Measurements from ENCODE around the gene CUL2.

The CUL2 gene

DNA sequence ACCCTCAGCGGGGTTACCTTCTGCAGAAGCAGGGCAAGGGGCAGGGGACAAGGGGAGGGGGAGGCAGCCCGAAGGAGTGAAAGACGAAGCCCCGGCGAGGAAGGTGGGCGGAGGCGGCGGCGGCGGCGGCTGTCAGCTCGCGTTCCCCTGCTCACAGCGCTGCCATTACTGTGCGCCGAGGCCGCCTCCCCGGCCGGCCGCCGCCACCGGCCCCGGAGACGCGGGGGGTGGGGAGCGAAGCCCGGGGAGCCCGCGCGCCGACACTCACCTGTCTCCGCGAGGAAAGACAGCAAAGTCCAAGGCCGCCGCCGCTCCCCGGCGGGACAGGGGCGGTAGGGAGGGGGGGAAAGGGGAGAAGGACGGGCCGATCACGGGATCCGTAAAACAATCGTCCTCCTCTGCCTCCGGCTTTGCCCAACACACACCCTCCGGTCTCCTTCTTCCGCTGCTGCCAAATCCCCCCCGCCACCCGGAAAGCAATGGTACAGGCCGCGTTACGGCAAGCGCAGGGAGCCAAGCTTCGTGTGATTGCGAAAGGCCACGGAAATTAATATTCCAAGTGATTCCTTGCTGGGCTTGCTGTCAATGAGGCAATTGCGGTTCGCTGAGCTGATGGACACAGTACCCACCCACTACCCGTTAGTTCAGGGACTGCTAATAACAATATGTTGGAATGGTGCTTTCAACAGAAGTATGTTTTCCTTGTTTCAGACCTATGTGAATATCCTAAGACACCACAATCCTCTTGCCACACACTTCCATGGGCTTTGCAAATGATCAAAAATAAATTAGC lies at the start of gene CUL2:
Gene CUL2 (minus strand): TSS at position 180 of the 793 bp plus-strand sequence. CDS start 19,024 bp downstream, outside the sequence.
- peak within 1 kb of the TSS; percentile 96 for H3K4me3 Mint-ChIP-seq
- H3K36me3 Mint-ChIP-seq, result peaks cover 5% of the 10 kb centered on the region
- H3K27ac Mint-ChIP-seq, result peak within 1 kb of the TSS; percentile 98
- no peaks in the 10 kb centered on the region for H3K9me3 Mint-ChIP-seq (ENCODE audit: low read depth)
- H3K27me3 Mint-ChIP-seq, result no peaks in the 10 kb centered on the region
- peaks cover 46% of the 10 kb centered on the region for H3K4me1 Mint-ChIP-seq (ENCODE audit: low read depth)

DNA sequence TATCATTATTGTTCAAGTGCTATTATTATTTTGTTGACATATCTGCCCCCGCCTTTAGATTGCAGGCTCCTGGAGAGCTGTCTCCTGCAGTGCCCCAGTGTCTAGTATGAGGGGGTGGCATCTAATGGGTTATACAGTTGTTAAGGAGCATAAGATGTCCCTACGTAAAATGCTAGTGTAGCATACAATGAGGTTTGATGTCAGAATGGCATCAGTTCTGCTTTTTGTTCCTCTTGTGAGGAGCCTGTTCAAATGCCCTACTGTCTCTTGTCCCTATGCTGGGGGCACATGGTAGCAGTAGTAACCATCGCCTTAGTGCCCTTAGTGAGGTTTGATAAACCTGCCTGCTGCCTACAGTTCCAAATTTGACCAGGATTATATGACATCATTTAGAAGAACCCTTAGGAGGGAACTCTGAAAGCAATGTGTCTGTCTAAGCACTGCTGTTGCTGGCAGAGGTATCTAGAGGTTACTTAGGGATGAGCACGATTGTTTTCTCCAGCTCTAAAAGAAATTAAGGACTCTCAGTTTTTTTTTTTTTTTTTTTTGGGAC lies 46.2 kb upstream of the CUL2 start:
- Mint-ChIP-seq H3K4me3 (no peak overlapping the region), H3K27me3 (no peaks in the 10 kb centered on the region), H3K9me3 (ENCODE audit: low read depth) (no peaks in the 10 kb centered on the region), H3K27ac (peak overlapping the region; percentile 74), H3K4me1 (ENCODE audit: low read depth) (peaks cover 38% of the 10 kb centered on the region), H3K36me3 (no peaks in the 10 kb centered on the region)

DNA sequence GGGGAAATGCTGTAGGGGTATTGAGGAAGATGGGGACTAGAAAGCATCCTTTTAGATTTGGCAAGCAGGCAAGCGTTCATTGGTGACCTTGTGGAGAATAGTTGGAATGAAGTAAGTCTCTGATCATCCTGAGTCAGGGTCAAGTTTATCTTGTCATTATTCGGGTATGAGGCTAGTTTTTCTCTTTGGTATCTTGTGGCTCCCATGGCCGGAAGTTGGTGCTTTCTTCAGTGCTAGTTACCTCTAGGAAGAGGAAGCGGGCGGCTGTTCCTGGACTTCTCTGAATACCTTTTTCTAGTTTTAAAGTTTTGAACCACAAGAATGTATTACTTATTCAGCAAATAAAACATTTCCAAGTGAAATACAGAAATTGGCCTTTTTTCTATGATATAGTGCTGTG lies 45.7 kb upstream of the CUL2 start:
- no peaks in the 10 kb centered on the region for H3K36me3 Mint-ChIP-seq
- H3K27me3 Mint-ChIP-seq, result no peaks in the 10 kb centered on the region
- no peak overlapping the region for H3K4me3 Mint-ChIP-seq
- H3K4me1 Mint-ChIP-seq (ENCODE audit: low read depth), result peaks cover 43% of the 10 kb centered on the region
- H3K27ac Mint-ChIP-seq, result peak overlapping the region; percentile 74
- no peaks in the 10 kb centered on the region for H3K9me3 Mint-ChIP-seq (ENCODE audit: low read depth)

DNA sequence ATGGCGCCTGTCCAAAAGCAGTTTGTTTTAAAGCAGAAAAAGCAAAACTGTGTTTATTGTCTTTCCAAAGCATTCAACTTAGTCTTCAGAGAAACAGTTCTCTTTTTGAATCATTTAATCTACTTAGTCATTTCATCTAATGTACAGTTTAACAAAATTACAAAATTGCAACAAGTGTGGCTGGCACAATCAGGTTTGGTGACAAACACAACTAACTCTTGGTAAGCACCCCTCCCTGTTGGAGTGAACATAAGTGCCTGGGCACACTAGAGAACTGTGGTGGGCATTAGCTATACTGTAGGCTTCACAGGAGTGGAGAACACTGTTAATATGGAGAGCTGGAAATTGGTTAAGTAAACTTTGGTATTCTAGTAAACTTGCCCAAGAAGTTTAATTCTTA lies 43.4 kb upstream of the CUL2 start:
- H3K27ac Mint-ChIP-seq, result peak overlapping the region; percentile 54
- no peak overlapping the region for H3K4me3 Mint-ChIP-seq
- peaks cover 60% of the 10 kb centered on the region for H3K4me1 Mint-ChIP-seq (ENCODE audit: low read depth)
- peaks cover 2% of the 10 kb centered on the region for H3K36me3 Mint-ChIP-seq
- H3K9me3 Mint-ChIP-seq (ENCODE audit: low read depth), result no peaks in the 10 kb centered on the region
- H3K27me3 Mint-ChIP-seq, result no peaks in the 10 kb centered on the region

DNA sequence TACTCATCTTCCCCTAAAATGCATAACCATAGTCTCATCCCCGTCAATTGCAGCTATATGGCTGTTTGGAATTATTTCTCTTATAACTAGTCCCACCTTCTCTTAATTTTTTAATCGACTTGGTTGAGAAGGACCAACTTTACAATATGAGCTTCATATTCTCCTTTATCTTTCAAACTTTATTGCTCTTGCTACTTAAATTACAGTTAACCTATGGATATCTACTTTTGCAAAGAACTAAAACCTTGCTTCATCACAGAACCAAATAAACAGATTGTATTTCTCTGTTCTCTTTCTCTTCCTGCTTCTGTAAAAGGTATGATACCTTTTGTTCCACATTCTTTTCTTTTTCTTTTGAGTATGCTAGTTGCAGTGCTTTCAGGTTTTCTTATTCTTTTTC lies 42.6 kb upstream of the CUL2 start:
- peaks cover 6% of the 10 kb centered on the region for H3K36me3 Mint-ChIP-seq
- no peaks in the 10 kb centered on the region for H3K27me3 Mint-ChIP-seq
- no peaks in the 10 kb centered on the region for H3K9me3 Mint-ChIP-seq (ENCODE audit: low read depth)
- peak overlapping the region; percentile 30 for H3K4me3 Mint-ChIP-seq
- H3K27ac Mint-ChIP-seq, result peak overlapping the region; percentile 86
- H3K4me1 Mint-ChIP-seq (ENCODE audit: low read depth), result peaks cover 65% of the 10 kb centered on the region

DNA sequence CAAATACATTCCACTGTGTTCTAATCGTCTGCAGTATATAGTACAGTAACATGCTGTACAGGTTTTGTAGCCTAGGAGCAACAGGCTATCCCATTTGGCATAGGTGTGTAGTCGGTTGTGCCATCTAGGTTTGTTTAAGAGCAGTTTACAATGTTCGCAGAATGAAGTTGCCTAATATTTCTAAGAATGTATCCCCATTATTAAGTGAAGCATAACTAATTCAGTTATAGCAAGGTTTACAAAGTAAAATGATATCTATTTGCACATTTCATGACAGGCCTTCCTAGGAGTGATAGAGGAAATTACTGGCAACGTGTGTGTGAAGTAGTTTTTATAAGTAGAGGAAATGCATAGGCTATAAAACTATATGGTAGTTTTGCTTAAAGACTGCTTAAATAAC lies 40.5 kb upstream of the CUL2 start:
- Mint-ChIP-seq H3K36me3 (peaks cover 6% of the 10 kb centered on the region), H3K4me1 (ENCODE audit: low read depth) (peaks cover 59% of the 10 kb centered on the region), H3K27me3 (no peaks in the 10 kb centered on the region), H3K4me3 (peak overlapping the region; percentile 54), H3K27ac (peak overlapping the region; percentile 86), H3K9me3 (ENCODE audit: low read depth) (no peaks in the 10 kb centered on the region)

DNA sequence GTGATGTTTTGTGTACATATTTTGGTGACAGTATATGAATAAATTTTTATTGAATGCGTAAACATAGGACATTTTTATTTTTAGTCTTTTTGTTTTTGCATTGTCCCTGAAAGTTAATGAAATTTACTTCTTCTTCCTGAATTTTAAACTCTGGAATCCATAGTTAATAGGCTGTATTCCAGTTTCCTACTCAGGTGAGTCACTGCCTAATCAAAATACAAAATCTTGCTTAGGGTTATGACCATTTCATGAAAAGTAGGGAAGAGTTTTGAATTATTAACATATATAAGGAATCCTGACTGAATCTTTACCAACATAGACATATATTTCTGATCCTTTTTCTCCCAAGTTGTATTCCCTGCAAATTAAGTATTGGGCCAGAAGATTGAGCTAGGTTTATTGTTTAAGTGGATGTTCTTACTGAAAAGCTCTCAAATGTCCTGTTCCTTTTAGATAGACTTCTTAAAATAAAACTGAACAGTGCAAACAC lies 39.1 kb upstream of the CUL2 start:
- Mint-ChIP-seq H3K4me3 (peak overlapping the region; percentile 98), H3K9me3 (ENCODE audit: low read depth) (no peaks in the 10 kb centered on the region), H3K36me3 (peaks cover 6% of the 10 kb centered on the region), H3K27ac (peak overlapping the region; percentile 77), H3K4me1 (ENCODE audit: low read depth) (peaks cover 63% of the 10 kb centered on the region), H3K27me3 (no peaks in the 10 kb centered on the region)

DNA sequence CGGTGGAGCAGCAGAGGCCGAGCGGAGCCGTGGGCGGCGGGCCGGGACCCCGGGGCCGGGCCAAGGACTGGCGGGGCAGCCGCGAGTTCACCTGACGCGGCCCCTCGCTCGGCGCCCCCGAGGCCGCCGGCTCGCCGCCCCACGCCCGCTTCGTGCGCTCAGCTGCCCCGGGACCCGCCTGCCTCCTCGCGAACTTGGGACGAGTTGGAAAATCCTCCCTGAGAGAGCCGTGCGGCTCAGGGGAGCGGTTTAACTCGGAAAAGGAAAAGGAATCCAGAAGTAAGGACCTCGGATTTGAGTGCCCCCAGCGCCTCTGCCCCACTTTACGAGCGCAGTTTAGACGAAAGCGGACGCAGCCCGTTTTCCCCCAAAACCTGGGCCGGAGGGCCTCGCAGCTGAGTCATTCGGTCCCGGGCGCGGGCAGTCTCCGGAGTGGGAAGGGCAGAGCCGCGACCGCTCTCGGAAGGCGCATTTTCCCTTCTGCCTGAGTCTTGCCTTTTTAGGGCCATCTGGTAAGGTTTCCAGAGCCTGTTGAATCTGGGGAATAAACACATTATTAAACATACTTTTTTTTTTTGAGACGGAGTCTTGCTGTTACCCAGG lies 37.2 kb upstream of the CUL2 start:
- H3K27ac Mint-ChIP-seq, result peak overlapping the region; percentile 99
- peaks cover 51% of the 10 kb centered on the region for H3K4me1 Mint-ChIP-seq (ENCODE audit: low read depth)
- H3K9me3 Mint-ChIP-seq (ENCODE audit: low read depth), result no peaks in the 10 kb centered on the region
- peak overlapping the region; percentile 98 for H3K4me3 Mint-ChIP-seq
- H3K36me3 Mint-ChIP-seq, result peaks cover 6% of the 10 kb centered on the region
- H3K27me3 Mint-ChIP-seq, result no peaks in the 10 kb centered on the region

DNA sequence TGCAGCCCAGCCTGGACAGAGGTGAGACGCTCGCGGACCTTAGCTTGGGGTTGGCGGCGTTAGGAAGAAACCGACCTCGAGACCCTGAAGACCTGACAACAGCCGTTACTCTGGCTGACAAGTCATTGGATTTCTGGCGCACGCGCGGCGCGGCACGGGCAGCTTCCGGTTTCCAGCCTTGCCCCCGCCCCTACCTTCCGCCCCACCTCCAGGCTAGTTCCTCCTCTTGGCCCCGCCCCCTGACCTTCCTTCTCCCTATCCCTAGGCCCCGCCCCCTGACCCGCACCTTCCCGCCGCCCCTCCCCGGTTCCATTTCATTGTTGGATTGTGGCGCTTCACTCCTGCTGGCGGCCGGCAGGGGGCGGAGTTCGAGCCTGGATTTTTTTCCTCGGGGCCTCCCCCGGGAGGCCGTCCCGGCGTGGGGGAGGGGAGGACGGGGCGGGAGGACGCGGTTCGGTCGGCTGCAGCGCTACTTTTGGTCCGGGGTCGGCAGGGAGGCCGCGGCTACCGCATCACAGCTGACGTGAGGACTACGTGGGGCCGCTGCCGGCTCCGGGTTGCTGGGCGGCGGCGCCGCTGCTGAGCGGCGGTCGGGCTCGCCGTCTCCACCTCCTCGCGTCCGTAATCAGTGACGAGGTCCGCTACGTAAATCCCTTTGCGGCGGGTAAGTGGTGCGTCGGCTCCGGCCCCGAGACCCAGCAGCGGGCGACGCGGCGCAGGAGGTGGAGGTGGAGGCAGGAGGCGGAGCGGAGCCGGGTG lies 36.6 kb upstream of the CUL2 start, which contains the start of gene CREM:
Gene CREM (plus strand): TSS at position 317 of the 759 bp plus-strand sequence. CDS start 10,990 bp downstream, outside the sequence.
- peaks cover 6% of the 10 kb centered on the region for H3K36me3 Mint-ChIP-seq
- H3K4me1 Mint-ChIP-seq (ENCODE audit: low read depth), result peaks cover 44% of the 10 kb centered on the region
- no peaks in the 10 kb centered on the region for H3K9me3 Mint-ChIP-seq (ENCODE audit: low read depth)
- H3K27me3 Mint-ChIP-seq, result no peaks in the 10 kb centered on the region
- peak within 1 kb of the TSS; percentile 98 for H3K4me3 Mint-ChIP-seq
- peak within 1 kb of the TSS; percentile 99 for H3K27ac Mint-ChIP-seq

DNA sequence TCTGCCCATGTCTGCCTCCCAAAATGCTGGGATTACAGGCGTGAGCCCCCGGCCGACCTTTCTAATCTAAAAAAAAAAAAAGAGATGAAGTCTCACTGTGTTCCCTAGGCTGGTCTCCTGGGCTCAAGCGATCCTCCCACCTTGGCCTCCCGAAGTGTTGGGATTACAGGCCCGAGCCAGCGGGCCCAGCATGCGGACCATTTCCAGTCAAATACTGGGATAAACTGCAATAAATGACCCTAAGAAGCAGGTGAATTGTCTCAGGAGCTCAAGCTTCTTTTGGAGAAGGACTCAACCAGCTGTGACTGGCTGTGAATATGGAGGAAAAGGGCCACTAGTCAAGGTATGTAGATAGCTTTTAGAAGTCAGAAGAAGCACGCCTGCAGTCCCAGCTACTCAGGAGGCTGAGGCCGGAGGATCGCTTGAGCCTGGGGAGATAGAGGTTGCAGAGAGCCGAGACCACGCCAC lies 36.0 kb upstream of the CUL2 start:
- H3K4me3 Mint-ChIP-seq, result peak overlapping the region; percentile 98
- H3K27me3 Mint-ChIP-seq, result no peaks in the 10 kb centered on the region
- no peaks in the 10 kb centered on the region for H3K9me3 Mint-ChIP-seq (ENCODE audit: low read depth)
- H3K27ac Mint-ChIP-seq, result peak overlapping the region; percentile 91
- peaks cover 6% of the 10 kb centered on the region for H3K36me3 Mint-ChIP-seq
- H3K4me1 Mint-ChIP-seq (ENCODE audit: low read depth), result peaks cover 38% of the 10 kb centered on the region

DNA sequence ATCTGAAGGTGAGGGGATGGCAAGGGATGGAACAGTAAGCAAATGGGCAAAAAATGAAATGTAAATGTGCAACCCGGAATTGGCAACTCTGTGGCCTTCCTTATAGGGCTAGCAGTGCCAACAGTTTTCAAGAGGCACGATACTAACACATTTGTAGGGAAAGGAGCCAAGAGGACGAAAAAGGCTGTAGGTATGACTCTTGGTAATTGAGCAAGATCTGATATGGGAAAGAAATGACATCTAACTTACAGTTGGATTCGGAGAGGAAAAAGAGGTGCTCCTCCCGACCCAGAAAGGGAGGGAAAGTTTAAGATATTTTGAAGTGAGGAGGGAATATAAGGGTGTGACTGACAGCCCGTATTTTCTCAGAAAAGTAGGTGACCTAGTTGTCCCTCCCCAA lies 34.4 kb upstream of the CUL2 start:
- H3K36me3 Mint-ChIP-seq, result peaks cover 6% of the 10 kb centered on the region
- H3K27me3 Mint-ChIP-seq, result no peaks in the 10 kb centered on the region
- peak overlapping the region; percentile 54 for H3K27ac Mint-ChIP-seq
- H3K9me3 Mint-ChIP-seq (ENCODE audit: low read depth), result no peaks in the 10 kb centered on the region
- peak overlapping the region; percentile 13 for H3K4me3 Mint-ChIP-seq
- peaks cover 30% of the 10 kb centered on the region for H3K4me1 Mint-ChIP-seq (ENCODE audit: low read depth)

DNA sequence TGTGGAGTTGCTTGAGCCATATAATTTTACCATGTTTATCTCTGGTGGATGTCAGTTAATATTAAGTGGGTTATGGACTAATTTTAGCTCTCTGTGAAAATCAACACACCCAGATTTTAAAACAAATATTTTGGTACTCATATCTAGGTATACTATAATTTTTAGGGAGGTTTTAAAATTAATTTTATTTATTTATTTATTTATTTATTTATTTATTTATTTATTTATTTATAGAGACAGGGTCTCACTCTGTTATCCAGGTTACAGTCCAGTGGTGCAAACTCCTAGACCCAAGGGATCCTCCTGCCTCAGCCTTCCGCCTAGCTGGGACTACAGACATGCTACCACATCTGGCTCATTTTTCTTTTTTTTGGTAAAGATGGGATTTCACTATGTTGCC lies 29.2 kb upstream of the CUL2 start:
- Mint-ChIP-seq H3K27ac (no peak overlapping the region), H3K36me3 (no peaks in the 10 kb centered on the region), H3K9me3 (ENCODE audit: low read depth) (no peaks in the 10 kb centered on the region), H3K4me3 (no peak overlapping the region), H3K27me3 (no peaks in the 10 kb centered on the region), H3K4me1 (ENCODE audit: low read depth) (peaks cover 3% of the 10 kb centered on the region)

DNA sequence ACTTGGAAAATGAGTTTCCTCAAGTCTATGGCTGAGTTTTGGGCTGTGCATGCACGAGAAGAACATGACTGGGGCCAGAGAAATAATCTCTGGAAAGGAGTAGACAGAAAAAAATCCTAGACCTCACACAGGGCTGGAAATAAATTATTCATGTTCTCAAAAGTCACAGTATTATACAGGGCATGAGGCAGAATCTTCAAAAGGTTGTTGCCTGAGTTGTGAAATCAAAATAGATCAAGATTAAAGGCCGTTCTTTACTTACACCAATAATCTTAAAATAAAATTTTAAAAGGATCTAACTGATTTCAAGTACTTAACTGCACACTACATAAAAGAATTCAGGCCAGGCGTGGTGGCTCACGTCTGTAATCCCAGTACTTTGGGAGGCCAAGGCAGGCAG lies 22.4 kb upstream of the CUL2 start:
- Mint-ChIP-seq H3K27ac (no peak overlapping the region), H3K9me3 (ENCODE audit: low read depth) (no peaks in the 10 kb centered on the region), H3K4me1 (ENCODE audit: low read depth) (no peaks in the 10 kb centered on the region), H3K36me3 (peaks cover 3% of the 10 kb centered on the region), H3K27me3 (no peaks in the 10 kb centered on the region), H3K4me3 (no peak overlapping the region)

DNA sequence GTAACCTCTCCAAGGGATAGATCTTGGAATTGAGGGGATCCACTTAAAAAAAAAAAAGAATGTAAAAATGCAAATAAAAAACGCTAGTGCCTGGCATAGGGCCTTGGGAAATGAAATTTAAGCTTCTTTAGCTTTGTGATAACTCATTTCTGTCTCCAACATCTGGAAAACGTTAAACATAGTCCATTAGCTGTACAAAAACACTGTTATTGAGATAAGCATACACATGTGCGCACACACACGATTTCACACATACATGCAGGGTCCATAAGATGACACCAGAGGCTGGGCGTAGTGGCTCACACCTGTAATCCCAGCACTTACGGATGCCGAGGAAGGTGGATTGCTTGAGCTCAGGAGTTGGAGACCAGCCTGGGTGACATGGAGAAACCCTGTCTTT lies 13.7 kb upstream of the CUL2 start:
- H3K4me3 Mint-ChIP-seq, result no peak overlapping the region
- no peaks in the 10 kb centered on the region for H3K36me3 Mint-ChIP-seq
- no peaks in the 10 kb centered on the region for H3K9me3 Mint-ChIP-seq (ENCODE audit: low read depth)
- H3K4me1 Mint-ChIP-seq (ENCODE audit: low read depth), result no peaks in the 10 kb centered on the region
- no peaks in the 10 kb centered on the region for H3K27me3 Mint-ChIP-seq
- H3K27ac Mint-ChIP-seq, result no peak overlapping the region
